ENCODE measurements around the gene PTK7.

PTK7 gene

DNA sequence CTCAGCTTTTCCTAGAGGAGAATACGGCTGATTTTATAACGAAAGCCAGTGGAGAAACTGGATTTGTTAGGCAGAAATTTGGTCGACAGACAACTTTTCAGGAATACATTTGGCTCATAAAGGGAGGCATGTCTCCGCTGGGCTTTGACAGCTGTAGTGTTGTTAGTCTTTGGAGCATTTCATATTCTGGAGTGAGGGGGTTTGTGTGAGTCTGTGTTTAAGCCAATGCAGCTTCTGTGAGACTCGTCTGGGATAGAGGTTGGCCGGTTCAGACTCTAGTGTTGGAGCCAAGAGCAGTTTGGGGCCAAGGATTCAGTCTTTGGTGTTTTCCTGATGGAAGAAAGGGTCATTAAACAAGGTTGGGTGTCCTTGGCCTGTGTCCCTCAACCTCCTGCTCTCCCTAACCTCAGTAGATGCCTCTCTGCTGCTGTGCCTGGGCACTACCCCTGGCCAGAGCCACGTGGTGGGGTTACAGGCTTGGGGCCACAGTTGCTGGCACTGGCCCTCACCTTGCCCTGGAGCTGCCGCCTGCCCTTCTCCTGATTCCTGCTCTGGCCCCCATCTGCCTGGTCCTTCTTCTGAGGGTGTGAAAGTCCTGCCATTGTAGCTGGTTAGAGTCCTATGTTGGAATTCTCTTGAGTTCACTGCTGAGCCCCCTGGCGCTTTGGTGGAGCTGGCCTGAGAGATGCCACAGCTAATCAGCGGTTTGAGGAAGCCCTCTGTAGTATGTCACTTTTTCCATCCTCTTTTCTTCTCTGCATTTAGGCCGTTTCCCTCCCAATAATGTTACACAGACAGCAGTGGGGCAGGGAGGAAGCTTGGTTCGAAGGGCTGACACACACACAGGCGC lies 6.9 kb downstream of the PTK7 start:
- TF ChIP-seq MAX (IDR thresholded peaks at IDR 0.05) (no peak), CREB1 (IDR thresholded peaks at IDR 0.05; ENCODE audit: low read depth) (no peak), TEAD4 (IDR thresholded peaks at IDR 0.05) (no peak), RAD21 (IDR thresholded peaks at IDR 0.05; ENCODE audit: low read depth) (no peak), CEBPB (IDR thresholded peaks at IDR 0.05) (no peak), FOXM1 (IDR thresholded peaks at IDR 0.05; ENCODE audit: borderline replicate concordance, low read depth) (no peak), EP300 (IDR thresholded peaks at IDR 0.05; ENCODE audit: borderline replicate concordance) (no peak), EGR1 (IDR thresholded peaks at IDR 0.05) (no peak), TCF12 (IDR thresholded peaks at IDR 0.05; ENCODE audit: low read depth) (no peak), ZBTB7A (IDR thresholded peaks at IDR 0.05; ENCODE audit: low read depth) (no peak), TAF1 (IDR thresholded peaks at IDR 0.05; ENCODE audit: low read depth) (no peak)
- TF ChIP-seq, protein P1, sequence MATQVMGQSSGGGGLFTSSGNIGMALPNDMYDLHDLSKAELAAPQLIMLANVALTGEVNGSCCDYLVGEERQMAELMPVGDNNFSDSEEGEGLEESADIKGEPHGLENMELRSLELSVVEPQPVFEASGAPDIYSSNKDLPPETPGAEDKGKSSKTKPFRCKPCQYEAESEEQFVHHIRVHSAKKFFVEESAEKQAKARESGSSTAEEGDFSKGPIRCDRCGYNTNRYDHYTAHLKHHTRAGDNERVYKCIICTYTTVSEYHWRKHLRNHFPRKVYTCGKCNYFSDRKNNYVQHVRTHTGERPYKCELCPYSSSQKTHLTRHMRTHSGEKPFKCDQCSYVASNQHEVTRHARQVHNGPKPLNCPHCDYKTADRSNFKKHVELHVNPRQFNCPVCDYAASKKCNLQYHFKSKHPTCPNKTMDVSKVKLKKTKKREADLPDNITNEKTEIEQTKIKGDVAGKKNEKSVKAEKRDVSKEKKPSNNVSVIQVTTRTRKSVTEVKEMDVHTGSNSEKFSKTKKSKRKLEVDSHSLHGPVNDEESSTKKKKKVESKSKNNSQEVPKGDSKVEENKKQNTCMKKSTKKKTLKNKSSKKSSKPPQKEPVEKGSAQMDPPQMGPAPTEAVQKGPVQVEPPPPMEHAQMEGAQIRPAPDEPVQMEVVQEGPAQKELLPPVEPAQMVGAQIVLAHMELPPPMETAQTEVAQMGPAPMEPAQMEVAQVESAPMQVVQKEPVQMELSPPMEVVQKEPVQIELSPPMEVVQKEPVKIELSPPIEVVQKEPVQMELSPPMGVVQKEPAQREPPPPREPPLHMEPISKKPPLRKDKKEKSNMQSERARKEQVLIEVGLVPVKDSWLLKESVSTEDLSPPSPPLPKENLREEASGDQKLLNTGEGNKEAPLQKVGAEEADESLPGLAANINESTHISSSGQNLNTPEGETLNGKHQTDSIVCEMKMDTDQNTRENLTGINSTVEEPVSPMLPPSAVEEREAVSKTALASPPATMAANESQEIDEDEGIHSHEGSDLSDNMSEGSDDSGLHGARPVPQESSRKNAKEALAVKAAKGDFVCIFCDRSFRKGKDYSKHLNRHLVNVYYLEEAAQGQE (IDR thresholded peaks at IDR 0.05; ENCODE audit: low read depth) = no peak
- TF ChIP-seq, protein P2, sequence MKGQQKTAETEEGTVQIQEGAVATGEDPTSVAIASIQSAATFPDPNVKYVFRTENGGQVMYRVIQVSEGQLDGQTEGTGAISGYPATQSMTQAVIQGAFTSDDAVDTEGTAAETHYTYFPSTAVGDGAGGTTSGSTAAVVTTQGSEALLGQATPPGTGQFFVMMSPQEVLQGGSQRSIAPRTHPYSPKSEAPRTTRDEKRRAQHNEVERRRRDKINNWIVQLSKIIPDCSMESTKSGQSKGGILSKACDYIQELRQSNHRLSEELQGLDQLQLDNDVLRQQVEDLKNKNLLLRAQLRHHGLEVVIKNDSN (IDR thresholded peaks at IDR 0.05) = no peak

DNA sequence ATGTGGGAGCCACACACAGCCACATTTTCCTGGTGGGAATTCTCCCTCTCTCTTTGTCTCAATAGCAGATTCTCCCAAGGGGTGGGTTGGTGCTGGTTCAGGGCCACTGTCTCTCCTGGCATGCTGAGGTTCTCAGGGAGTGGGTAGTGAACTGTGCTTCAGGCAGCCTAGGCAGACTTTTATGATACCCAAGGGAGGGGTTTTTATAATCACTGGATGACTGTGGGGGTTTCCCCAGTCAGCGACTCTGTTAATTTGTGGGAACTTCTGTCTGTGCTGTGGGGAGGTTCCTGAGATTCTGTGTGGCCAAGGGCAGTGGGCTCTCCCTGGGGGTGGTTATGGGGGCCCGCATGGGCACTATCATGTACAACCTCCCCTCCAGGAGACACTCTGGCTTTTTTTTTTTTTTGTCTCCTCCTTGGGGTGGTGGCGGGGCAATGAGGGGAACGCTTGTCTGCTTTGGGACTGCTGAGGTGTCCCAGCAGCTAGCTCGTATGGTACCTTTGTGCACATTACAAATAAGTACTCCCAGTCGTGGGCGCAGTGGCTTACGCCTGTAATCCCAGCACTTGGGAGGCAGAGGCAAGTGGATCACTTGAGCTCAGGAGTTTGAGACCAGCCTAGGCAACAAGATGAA lies 10.0 kb downstream of the PTK7 start:
- no peak for TF ChIP-seq EP300 (IDR thresholded peaks at IDR 0.05; ENCODE audit: borderline replicate concordance)
- TF ChIP-seq TCF12 (IDR thresholded peaks at IDR 0.05; ENCODE audit: low read depth) = no peak
- no peak for TF ChIP-seq MAX (IDR thresholded peaks at IDR 0.05)
- TF ChIP-seq, protein P1 (IDR thresholded peaks at IDR 0.05; ENCODE audit: low read depth) = no peak
- TF ChIP-seq ZBTB7A (IDR thresholded peaks at IDR 0.05; ENCODE audit: low read depth) = no peak
- TF ChIP-seq EGR1 (IDR thresholded peaks at IDR 0.05) = no peak
- no peak for TF ChIP-seq NFIC (IDR thresholded peaks at IDR 0.05)
- no peak for TF ChIP-seq TEAD4 (IDR thresholded peaks at IDR 0.05)
- TF ChIP-seq TAF1 (IDR thresholded peaks at IDR 0.05; ENCODE audit: low read depth) = no peak
- TF ChIP-seq CREB1 (IDR thresholded peaks at IDR 0.05; ENCODE audit: low read depth) = no peak
- TF ChIP-seq YY1 (IDR thresholded peaks at IDR 0.05; ENCODE audit: low read depth) = no peak
- TF ChIP-seq RAD21 (IDR thresholded peaks at IDR 0.05; ENCODE audit: low read depth) = no peak

- TF ChIP-seq NFIC (IDR thresholded peaks at IDR 0.05) = no peak
Observed at GRCh38 chr6:43088654-43089056, 12.5 kb downstream of the PTK7 start.

GRCh38 chr6:43089467-43089866 lies 13.4 kb downstream of the PTK7 start:
- no peak for TF ChIP-seq YY1 (IDR thresholded peaks at IDR 0.05; ENCODE audit: low read depth)
- no peak for TF ChIP-seq RAD21 (IDR thresholded peaks at IDR 0.05; ENCODE audit: low read depth)
- TF ChIP-seq, protein P2 (IDR thresholded peaks at IDR 0.05) = no peak

- TF ChIP-seq TCF12 (IDR thresholded peaks at IDR 0.05; ENCODE audit: low read depth) (no peak), MAX (IDR thresholded peaks at IDR 0.05) (no peak), NFIC (IDR thresholded peaks at IDR 0.05) (no peak), CEBPB (IDR thresholded peaks at IDR 0.05) (no peak), ZBTB7A (IDR thresholded peaks at IDR 0.05; ENCODE audit: low read depth) (no peak), YY1 (IDR thresholded peaks at IDR 0.05; ENCODE audit: low read depth) (no peak), RAD21 (IDR thresholded peaks at IDR 0.05; ENCODE audit: low read depth) (no peak), TEAD4 (IDR thresholded peaks at IDR 0.05) (no peak), CREB1 (IDR thresholded peaks at IDR 0.05; ENCODE audit: low read depth) (no peak), FOXM1 (IDR thresholded peaks at IDR 0.05; ENCODE audit: borderline replicate concordance, low read depth) (no peak), EP300 (IDR thresholded peaks at IDR 0.05; ENCODE audit: borderline replicate concordance) (no peak), EGR1 (IDR thresholded peaks at IDR 0.05) (no peak), TAF1 (IDR thresholded peaks at IDR 0.05; ENCODE audit: low read depth) (no peak)
- TF ChIP-seq, protein P2 (IDR thresholded peaks at IDR 0.05) = no peak
- TF ChIP-seq, protein P1 (IDR thresholded peaks at IDR 0.05; ENCODE audit: low read depth) = no peak
Observed at GRCh38 chr6:43089874-43090558, 13.9 kb downstream of the PTK7 start.

Data from Ishikawa (cell line).